GM18502 (cell line): ENCODE results near the gene PDK4.

Source experiments
- ATAC-seq: cut with Tn5 transposase; IDR thresholded peaks from one replicate; pipeline ENCODE4 v1.9.1; 2021; ENCODE audit warnings: mild to moderate bottlenecking; ENCODE audit not compliant: unreplicated experiment, poor library complexity

PDK4 gene

GRCh38 chr7:95536656-95537311 lies 59.5 kb downstream of the PDK4 start:
- ATAC-seq = no peak

GRCh38 chr7:95535662-95536061 lies 60.7 kb downstream of the PDK4 start:
- ATAC-seq = no peak

- no peak for ATAC-seq
Observed at GRCh38 chr7:95534796-95535195, 61.5 kb downstream of the PDK4 start.
